GM12878 (cell line): Measurements from ENCODE around the gene VWA3B. TPM values are rescaled to one million over a fixed set of nuclear protein-coding genes. Genes with fewer than 3 reads are reported as not detected.

Experiments
- ATAC-seq: fragments of 200-7000 bp; cut with Tn5 transposase; 3 replicates; pipeline ENCODE4 v1.9.1; 2020; ENCODE audit warnings: mild to moderate bottlenecking, moderate library complexity
- BruUV-seq: library from RNA; stranded (reverse); fragments of 400-500 nt; replicated peaks from 2 replicates; lab custom pipeline; 2021; lab: Mats Ljungman, UMichigan
- CTCF ChIA-PET: fragments of 300-600 bp; sonication (Branson Sonifier 250); formaldehyde crosslinking; extraction: SDS; loops from one replicate; lab custom pipeline; 2021; ENCODE audit warnings: inconsistent platforms; lab: Yijun Ruan, JAX
- POLR2A ChIA-PET: fragments of 350-600 bp; formaldehyde crosslinking; extraction: SDS; loops from one replicate; lab custom pipeline; 2021; ENCODE audit warnings: inconsistent platforms; lab: Charles Lee
- RAD21 ChIA-PET: fragments of 300-600 bp; sonication (Branson Sonifier 250); formaldehyde crosslinking; loops from one replicate; lab custom pipeline; 2023; ENCODE audit warnings: antibody characterized with exemption; ENCODE audit not compliant: unreplicated experiment; lab: Charles Lee
- SMC1A ChIA-PET: fragments of 300-600 bp; sonication (Branson Sonifier 250); formaldehyde crosslinking; loops from one replicate; lab custom pipeline; 2023; ENCODE audit not compliant: unreplicated experiment, uncharacterized antibody; lab: Charles Lee
- DNase-seq: peaks from one replicate; pipeline ENCODE4 v3.0.0-alpha.2; 2011; ENCODE audit warnings: low read depth, low spot score
- FAIRE-seq: peaks from 3 replicates; lab custom pipeline; 2011; peaks lifted over from hg19 to GRCh38; lab: Jason Lieb, UNC
- H2AFZ ChIP-seq: 2 replicates; pipeline ENCODE4 v1.6.0; 2011; ENCODE audit warnings: low read depth, low read length, control low read depth; ENCODE audit not compliant: control insufficient read depth
- H3K27ac ChIP-seq: 2 replicates; pipeline ENCODE4 v1.5.1; 2011; ENCODE audit warnings: control low read depth; ENCODE audit not compliant: control insufficient read depth, insufficient read depth
- H3K27me3 ChIP-seq, 2 experiments: replicated peaks in 1 of 2; 2 replicates each; pipeline versions ENCODE4 v1.6.0 to v1.6.1; 2011; ENCODE audit warnings: low read length in 1 of 2; ENCODE audit not compliant: control insufficient read depth in 2 of 2, insufficient read depth in 2 of 2
- H3K36me3 ChIP-seq, 2 experiments: 2 replicates each; pipeline ENCODE4 v1.5.1; 2011; ENCODE audit warnings: low read length in 1 of 2; ENCODE audit not compliant: control insufficient read depth in 2 of 2, insufficient read depth in 2 of 2
- H3K4me1 ChIP-seq: 2 replicates; pipeline ENCODE4 v1.6.1; 2011; ENCODE audit warnings: mild to moderate bottlenecking, low read length, moderate library complexity, mixed read lengths; ENCODE audit not compliant: control insufficient read depth, insufficient read depth
- H3K4me2 ChIP-seq: 2 replicates; pipeline ENCODE4 v1.6.0; 2011; ENCODE audit warnings: control low read depth; ENCODE audit not compliant: control insufficient read depth, insufficient read depth
- H3K4me3 ChIP-seq: fragments of 200-600 bp; sonication (generic); 2 replicates; pipeline ENCODE4 v1.5.1; 2016
- H3K79me2 ChIP-seq: 2 replicates; pipeline ENCODE4 v1.6.0; 2011; ENCODE audit warnings: low read length; ENCODE audit not compliant: control insufficient read depth, insufficient read depth
- H3K9ac ChIP-seq: 2 replicates; pipeline ENCODE4 v1.8.0; 2011; ENCODE audit warnings: low read length, control low read depth, mixed read lengths; ENCODE audit not compliant: control insufficient read depth, insufficient read depth
- H3K9me3 ChIP-seq: replicated peaks from 3 replicates; pipeline ENCODE4 v1.5.1; 2011; ENCODE audit warnings: mild to moderate bottlenecking, low read length; ENCODE audit not compliant: control insufficient read depth, insufficient read depth
- H4K20me1 ChIP-seq: 2 replicates; pipeline ENCODE4 v1.6.0; 2011; ENCODE audit not compliant: control insufficient read depth, insufficient read depth
- BACH1 ChIP-seq: fragments of 450-650 bp; IDR thresholded peaks from 2 replicates; pipeline ENCODE4 v1.6.1; 2017; ENCODE audit warnings: mild to moderate bottlenecking, borderline replicate concordance
- CHD2 ChIP-seq: IDR thresholded peaks from 2 replicates; pipeline ENCODE4 v1.6.1; 2011; ENCODE audit warnings: low read depth, low read length, improper control_type of control experiment, borderline replicate concordance
- CHD4 ChIP-seq: fragments of 200-600 bp; sonication (generic); IDR thresholded peaks from 2 replicates; pipeline ENCODE4 v1.6.1; 2016; ENCODE audit warnings: mild to moderate bottlenecking
- CREM ChIP-seq: IDR thresholded peaks from 2 replicates; pipeline ENCODE4 v1.6.1; 2014; ENCODE audit warnings: antibody characterized with exemption, low read depth
- EZH2 ChIP-seq: IDR thresholded peaks from 2 replicates; pipeline ENCODE4 v1.6.1; 2012; ENCODE audit warnings: low read depth, mild to moderate bottlenecking, control low read depth, inconsistent platforms, low read length, borderline replicate concordance; ENCODE audit not compliant: control insufficient read depth
- MYB ChIP-seq: fragments of 150-350 bp; IDR thresholded peaks from 2 replicates; pipeline ENCODE4 v1.6.1; 2014; ENCODE audit warnings: mild to moderate bottlenecking, low read depth, low read length, borderline replicate concordance
- NFYA ChIP-seq: IDR thresholded peaks from 2 replicates; pipeline ENCODE4 v1.6.1; 2011; ENCODE audit warnings: low read depth, mild to moderate bottlenecking, low read length, improper control_type of control experiment, borderline replicate concordance
- RFX5 ChIP-seq: IDR thresholded peaks from 2 replicates; pipeline ENCODE4 v1.6.1; 2011; ENCODE audit warnings: low read depth, low read length, improper control_type of control experiment
- STAT1 ChIP-seq: fragments of 450-650 bp; conservative IDR thresholded peaks from 2 replicates; pipeline ENCODE4 v1.6.1; 2014; ENCODE audit warnings: antibody characterized with exemption, mild to moderate bottlenecking
- SUZ12 ChIP-seq: fragments of 200-600 bp; sonication (generic); IDR thresholded peaks from one replicate; pipeline ENCODE4 v1.6.1; 2018; ENCODE audit warnings: antibody characterized with exemption, mild to moderate bottlenecking; ENCODE audit not compliant: unreplicated experiment
- WGBS: methylation state at CpG from one replicate; pipeline ENCODE4 v1.1.6; 2016; ENCODE audit warnings: low lambda C conversion rate; ENCODE audit not compliant: insufficient replicate concordance, insufficient coverage; ENCODE audit errors: missing lambda C conversion rate; 5-methylcytosine and 5-hydroxymethylcytosine counted together
- in situ Hi-C: fragments of 300-500 bp; cut with MboI; formaldehyde crosslinking; loops from 9 replicates; pipeline ENCODE4 v1.14.3; 2018; ENCODE audit warnings: mixed read lengths
- intact Hi-C: fragments of 100-400 bp; cut with micrococcal nuclease; formaldehyde crosslinking; loops from one replicate; pipeline ENCODE4 v1.14.2; 2022; ENCODE audit not compliant: unreplicated experiment
- polyA plus RNA-seq, 11 experiments: library from polyadenylated mRNA; depleted of rRNA in 4 of 11; unstranded in 6 of 11; stranded (reverse) in 5 of 11; fragments of >200 nt; fragmentation: Nextera tagmentation in 4 of 11; fragmentation: Illumina TruSeq in 1 of 11; extraction: Ambion mirVana in 4 of 11; extraction: Trizol in 1 of 11; gene quantifications; 1 replicate in 1 of 11; 2 replicates in 10 of 11; pipeline versions ENCODE4 v1.2.1 to v1.2.3, GENCODE V29; 2011 to 2016; ENCODE audit warnings: inconsistent platforms in 2 of 11, missing spikeins in 2 of 11, low read depth in 1 of 11
- total RNA-seq, 4 experiments: library from RNA; depleted of rRNA in 3 of 4; stranded (reverse); fragments of >200 nt in 3 of 4; fragmentation: Illumina TruSeq in 1 of 4; extraction: Trizol in 1 of 4; gene quantifications; 2 replicates each; pipeline versions ENCODE4 v1.2.1 to v1.2.3, GENCODE V29; 2013 to 2021
- TF ChIP-seq, protein P1 (sequence below): fragments of 150-350 bp; IDR thresholded peaks from 2 replicates; pipeline ENCODE4 v1.6.1; 2014; ENCODE audit warnings: mild to moderate bottlenecking, low read depth, low read length

VWA3B gene
- total and polyA plus RNA-seq, 10 of the 15 experiments (the other 5 are each of a cell fraction or from before 2014, with no cell fraction given), result 0.04 to 0.86 (median 0.19) TPM; not detected in 4

DNA sequence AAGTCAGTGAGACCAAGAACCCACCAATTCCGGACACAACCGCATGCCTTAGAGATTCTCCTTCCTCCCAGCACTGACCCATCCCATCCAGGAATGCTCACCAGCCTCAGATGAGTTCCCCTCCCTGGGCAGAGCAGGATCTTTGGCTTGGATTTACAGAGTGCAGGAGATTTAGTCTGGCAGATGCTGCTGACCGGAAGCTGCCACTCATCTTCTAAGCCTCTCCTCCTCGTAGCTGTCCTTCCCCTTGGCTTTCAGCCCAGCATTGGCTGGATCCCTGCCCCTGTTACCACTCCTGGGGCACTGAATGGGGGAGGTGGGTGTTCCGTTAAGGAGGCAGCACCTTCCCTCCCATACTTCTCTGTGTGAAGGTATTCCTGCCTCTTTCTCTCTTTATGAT, 53.2 kb downstream of the VWA3B start:
- ChIA-PET CTCF (no interaction called here), POLR2A (no interaction called here), RAD21 (no interaction called here), SMC1A (no interaction called here)
- Histone ChIP-seq H3K9me3 (no peaks in the 10 kb centered on the region; the same call in 2 of the 3 replicates), H3K27me3 (no peaks in the 10 kb centered on the region), H2AFZ (no peak overlapping the region), H3K4me3 (no peak overlapping the region), H3K36me3 (no peaks in the 10 kb centered on the region), H3K4me1 (no peaks in the 10 kb centered on the region), H3K9ac (no peak overlapping the region), H3K79me2 (no peaks in the 10 kb centered on the region), H3K27ac (no peak overlapping the region), H3K4me2 (no peak overlapping the region), H4K20me1 (no peaks in the 10 kb centered on the region)
- FAIRE-seq, result no peak
- no peak for DNase-seq
- no peak for ATAC-seq
- intact Hi-C loops, result no loop called here
- TF ChIP-seq STAT1 (no peak), CHD2 (no peak), NFYA (no peak), EZH2 (no peak), RFX5 (no peak), BACH1 (no peak), SUZ12 (no peak), MYB (no peak), CREM (no peak), CHD4 (no peak)
- TF ChIP-seq, protein P1, sequence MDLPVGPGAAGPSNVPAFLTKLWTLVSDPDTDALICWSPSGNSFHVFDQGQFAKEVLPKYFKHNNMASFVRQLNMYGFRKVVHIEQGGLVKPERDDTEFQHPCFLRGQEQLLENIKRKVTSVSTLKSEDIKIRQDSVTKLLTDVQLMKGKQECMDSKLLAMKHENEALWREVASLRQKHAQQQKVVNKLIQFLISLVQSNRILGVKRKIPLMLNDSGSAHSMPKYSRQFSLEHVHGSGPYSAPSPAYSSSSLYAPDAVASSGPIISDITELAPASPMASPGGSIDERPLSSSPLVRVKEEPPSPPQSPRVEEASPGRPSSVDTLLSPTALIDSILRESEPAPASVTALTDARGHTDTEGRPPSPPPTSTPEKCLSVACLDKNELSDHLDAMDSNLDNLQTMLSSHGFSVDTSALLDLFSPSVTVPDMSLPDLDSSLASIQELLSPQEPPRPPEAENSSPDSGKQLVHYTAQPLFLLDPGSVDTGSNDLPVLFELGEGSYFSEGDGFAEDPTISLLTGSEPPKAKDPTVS, result no peak
- 39% methylated on average over 5 of the region's 5 CpGs for WGBS
- no TSS peak for BruUV-seq
- in situ Hi-C loops, result no loop called here
